Stimulated activated naive CD8-positive, alpha-beta T cell treated with anti-CD3 and anti-CD28 coated beads, Interleukin-15, Interleukin-2, amounts not matched to agents 100 U/mL and 50 U/mL, for 24 hours (primary cell): ENCODE data around the gene MT1M.
A peak's percentile ranks its signal among the peaks of the same experiment; 100 is the strongest.
"Not testable (repeated sequence)": the region's sequence is repeated elsewhere in the genome, so short reads cannot be mapped to it uniquely, and the experiment has no call there.

Experiments used
- ATAC-seq: fragments of 150-1000 bp; cut with Tn5 transposase; one replicate; pipeline ENCODE4 v1.10.0; 2021
- DNase-seq: peaks from one replicate; pipeline ENCODE4 v3.0.0; 2021

Gene MT1M

GRCh38 chr16:56608876-56609462 is 23.5 kb upstream of the MT1M start:
- no peak for ATAC-seq
- DNase-seq: no peak

GRCh38 chr16:56609463-56609921 is 23.0 kb upstream of the MT1M start:
- DNase-seq (peak; percentile 80), ATAC-seq (peak; percentile 44)

GRCh38 chr16:56610017-56610608 is 22.3 kb upstream of the MT1M start:
- peak; percentile 57 for ATAC-seq
- peak; percentile 85 for DNase-seq

GRCh38 chr16:56610609-56611111 is 21.8 kb upstream of the MT1M start:
- ATAC-seq (peak; percentile 33), DNase-seq (no peak)

GRCh38 chr16:56611281-56611833 is 21.1 kb upstream of the MT1M start:
- no peak for DNase-seq
- no peak for ATAC-seq

- DNase-seq (no peak), ATAC-seq (no peak)
Observed at GRCh38 chr16:56613706-56614105, 18.8 kb upstream of the MT1M start.

- ATAC-seq (peak; percentile 74), DNase-seq (no peak)
Observed at GRCh38 chr16:56614549-56614991, 17.9 kb upstream of the MT1M start.

GRCh38 chr16:56615353-56615752 is 17.1 kb upstream of the MT1M start:
- ATAC-seq (no peak), DNase-seq (no peak)

- no peak for ATAC-seq
- no peak for DNase-seq
Observed at GRCh38 chr16:56616608-56617211, 15.7 kb upstream of the MT1M start.

- peak; percentile 58 for DNase-seq
- ATAC-seq: no peak
Observed at GRCh38 chr16:56617212-56618085, 15.0 kb upstream of the MT1M start.

- ATAC-seq (no peak), DNase-seq (no peak)
Observed at GRCh38 chr16:56618138-56618537, 14.3 kb upstream of the MT1M start.

GRCh38 chr16:56620339-56620897 is 12.0 kb upstream of the MT1M start:
- ATAC-seq (no peak), DNase-seq (no peak)

GRCh38 chr16:56621665-56622445 is 10.6 kb upstream of the MT1M start:
- ATAC-seq: not testable (repeated sequence)

GRCh38 chr16:56623184-56623583 is 9.3 kb upstream of the MT1M start:
- ATAC-seq, DNase-seq: not testable (repeated sequence)

More at GRCh38 chr16:56621665-56622445, 10.6 kb upstream of the MT1M start:
- not testable (repeated sequence) for DNase-seq

GRCh38 chr16:56623637-56624036 is 8.8 kb upstream of the MT1M start:
- DNase-seq: no peak

GRCh38 chr16:56625140-56625942 is 7.1 kb upstream of the MT1M start, which contains the start of gene MT1E:
Gene MT1E (plus strand): TSS chr16:56625781. CDS start chr16:56625852, 71 bp downstream.
- DNase-seq: peak; percentile 50
- peak; percentile 89 for ATAC-seq

More at GRCh38 chr16:56623637-56624036, 8.8 kb upstream of the MT1M start:
- no peak for ATAC-seq

GRCh38 chr16:56625943-56626654 is 6.4 kb upstream of the MT1M start:
- DNase-seq (no peak), ATAC-seq (peak; percentile 51)

- DNase-seq: no peak
Observed at GRCh38 chr16:56626685-56627084, 5.8 kb upstream of the MT1M start.

More at GRCh38 chr16:56626685-56627084, 5.8 kb upstream of the MT1M start:
- no peak for ATAC-seq
